SJSA1 (cell line): ENCODE data around the gene RNU5B-1. TPM values are rescaled to one million over a fixed set of nuclear protein-coding genes. Genes with fewer than 3 reads are reported as not detected.
"Not testable (repeated sequence)": the region's sequence is repeated elsewhere in the genome, so short reads cannot be mapped to it uniquely, and the experiment has no call there.

Experiments used
- DNase-seq, 2 experiments: peaks; one replicate each; pipeline ENCODE4 v3.0.0-alpha.2; 2015 to 2020; ENCODE audit warnings: low spot score in 2 of 2, low read depth in 1 of 2
- H3K27ac ChIP-seq: fragments of 250-450 bp; sonication (Bioruptor Pico); 2 replicates; pipeline ENCODE4 v1.5.1; 2020; ENCODE audit warnings: mild to moderate bottlenecking, moderate library complexity
- H3K27me3 ChIP-seq: fragments of 250-450 bp; sonication (Bioruptor Pico); replicated peaks from 2 replicates; pipeline ENCODE4 v1.5.1; 2020; ENCODE audit warnings: mild to moderate bottlenecking, moderate library complexity
- H3K36me3 ChIP-seq: fragments of 250-450 bp; sonication (Bioruptor Pico); 2 replicates; pipeline ENCODE4 v1.5.1; 2020; ENCODE audit warnings: mild to moderate bottlenecking
- H3K4me1 ChIP-seq: fragments of 250-450 bp; sonication (Bioruptor Pico); replicated peaks from 2 replicates; pipeline ENCODE4 v1.6.1; 2021; ENCODE audit warnings: mild to moderate bottlenecking
- H3K4me3 ChIP-seq: fragments of 250-450 bp; sonication (Bioruptor Pico); 2 replicates; pipeline ENCODE4 v1.5.1; 2020; ENCODE audit warnings: mild to moderate bottlenecking
- H3K9me3 ChIP-seq: fragments of 250-450 bp; sonication (Bioruptor Pico); replicated peaks from 2 replicates; pipeline ENCODE4 v1.5.1; 2020; ENCODE audit warnings: mild to moderate bottlenecking
- total RNA-seq: library from RNA; depleted of rRNA; stranded (reverse); fragments of >200 nt; shearing (Covaris generic); gene quantifications from 2 replicates; pipeline ENCODE4 v1.2.3, GENCODE V29; 2014; rRNA removed

RNU5B-1 gene
- total RNA-seq, 1 experiment from 2014 or later = not detected

DNA sequence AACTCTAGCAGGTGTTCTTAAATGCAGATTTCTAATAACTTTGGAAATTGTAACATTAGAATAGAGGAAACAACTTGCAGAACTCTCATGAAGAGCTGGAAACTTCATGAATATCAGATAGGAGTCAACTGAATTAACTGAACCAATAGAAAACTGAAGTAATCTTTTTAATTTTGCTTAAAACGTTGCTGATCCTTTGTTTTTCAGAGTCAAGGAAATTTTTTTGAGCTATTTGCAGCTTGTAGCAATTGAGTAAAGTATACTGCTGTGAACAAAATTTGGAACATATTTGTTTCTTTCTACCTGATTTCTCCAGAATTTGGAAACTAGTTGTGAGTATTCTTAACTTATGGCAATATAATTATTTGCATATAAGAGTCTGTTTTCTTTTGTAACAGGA is 47.5 kb downstream of the RNU5B-1 start:
- DNase-seq, H3K4me1 ChIP-seq, H3K27ac ChIP-seq, H3K36me3 ChIP-seq, H3K4me3 ChIP-seq, H3K9me3 ChIP-seq: not testable (repeated sequence)
- peaks cover 39% of the 10 kb centered on the region for H3K27me3 ChIP-seq

Other genes starting within 250 kb of the RNU5B-1 start
- gene RASL12, start 236.7 kb upstream of the RNU5B-1 start, total RNA-seq = 175 and 181 TPM in 2 replicates
- not detected in 2 replicates for gene KBTBD13, start 227.9 kb upstream of the RNU5B-1 start, total RNA-seq
- 0.38 and 0.87 TPM in 2 replicates for gene UBAP1L, start 189.5 kb upstream of the RNU5B-1 start, total RNA-seq
- gene PDCD7, start 170.9 kb upstream of the RNU5B-1 start, total RNA-seq = 25.8 and 29.4 TPM in 2 replicates
- gene CLPX, start 119.3 kb upstream of the RNU5B-1 start, total RNA-seq = 22.6 and 33.2 TPM in 2 replicates
- gene CILP, start 93.2 kb upstream of the RNU5B-1 start, total RNA-seq = not detected in 2 replicates
- gene PARP16, start 17.8 kb upstream of the RNU5B-1 start, total RNA-seq = 3.0 and 7.4 TPM in 2 replicates
- not detected in 2 replicates for gene RNU5A-1, start 8.6 kb upstream of the RNU5B-1 start, total RNA-seq
- not detected in 2 replicates for gene IGDCC3, start 73.3 kb downstream of the RNU5B-1 start, total RNA-seq
- gene IGDCC4, start 118.3 kb downstream of the RNU5B-1 start, total RNA-seq = 0.47 and 0.91 TPM in 2 replicates
- gene DPP8, start 213.0 kb downstream of the RNU5B-1 start, total RNA-seq = 40.4 and 53.2 TPM in 2 replicates
- gene HACD3, start 225.8 kb downstream of the RNU5B-1 start, total RNA-seq = 146 and 177 TPM in 2 replicates